K562 (cell line): ENCODE measurements around the gene SLC25A48.

ENCODE experiments used
- ADNP ChIP-seq: fragments of 200-800 bp; sonication (Bioruptor generic); IDR thresholded peaks from 2 replicates; pipeline ENCODE4 v1.6.1; 2016; ENCODE audit warnings: missing genetic modification characterization, missing compliant biosample characterization
- ATF3 ChIP-seq, 2 experiments: fragments of 450-650 bp in 1 of 2; sonication (generic) in 1 of 2; formaldehyde crosslinking in 1 of 2; IDR thresholded peaks in 1 of 2; conservative IDR thresholded peaks in 1 of 2; 2 replicates each; pipeline versions ENCODE4 v1.6.1 to v1.8.1; 2016 to 2023; ENCODE audit warnings: mild to moderate bottlenecking in 2 of 2, moderate library complexity in 2 of 2, inconsistent platforms in 1 of 2, missing genetic modification reagents in 1 of 2
- BRCA1 ChIP-seq, 2 experiments: fragments of 450-650 bp in 1 of 2; sonication (generic) in 1 of 2; formaldehyde crosslinking in 1 of 2; IDR thresholded peaks; 2 replicates each; pipeline versions ENCODE4 v1.5.0 to v1.6.1; 2017 to 2020; ENCODE audit warnings: mild to moderate bottlenecking in 1 of 2, missing genetic modification reagents in 1 of 2
- E4F1 ChIP-seq: fragments of 250-450 bp; sonication (Bioruptor Pico); IDR thresholded peaks from 2 replicates; pipeline ENCODE4 v1.5.0; 2021; ENCODE audit warnings: mild to moderate bottlenecking, borderline replicate concordance
- EP300 ChIP-seq: IDR thresholded peaks from 2 replicates; pipeline ENCODE4 v1.6.1; 2012; ENCODE audit warnings: low read length, improper control_type of control experiment
- FOXJ2 ChIP-seq: fragments of 200-800 bp; sonication (Bioruptor generic); IDR thresholded peaks from 2 replicates; pipeline ENCODE4 v1.6.1; 2016; ENCODE audit warnings: missing genetic modification characterization, missing compliant biosample characterization
- PML ChIP-seq: IDR thresholded peaks from 2 replicates; pipeline ENCODE4 v1.6.1; 2012; ENCODE audit warnings: low read length, inconsistent platforms
- RB1 ChIP-seq: fragments of 450-650 bp; IDR thresholded peaks from 2 replicates; pipeline ENCODE4 v1.6.1; 2017; ENCODE audit warnings: low read depth, mild to moderate bottlenecking
- SIRT6 ChIP-seq: IDR thresholded peaks from one replicate; pipeline ENCODE4 v1.6.1; 2012; ENCODE audit warnings: low read depth, mild to moderate bottlenecking, control low read depth, inconsistent platforms, low read length, moderate library complexity
- ZNF12 ChIP-seq: sonication (generic); formaldehyde crosslinking; IDR thresholded peaks from 2 replicates; pipeline ENCODE4 v1.4.0; 2020; ENCODE audit warnings: mild to moderate bottlenecking, missing genetic modification reagents
- ZNF24 ChIP-seq: fragments of 450-650 bp; IDR thresholded peaks from 2 replicates; pipeline ENCODE4 v1.6.1; 2016
- ZNF512 ChIP-seq: IDR thresholded peaks from 2 replicates; pipeline ENCODE4 v1.6.1; 2016; ENCODE audit warnings: missing genetic modification characterization, missing compliant biosample characterization

GRCh38 chr5:135822959-135823358 lies 11.5 kb upstream of the SLC25A48 start:
- no peak for TF ChIP-seq ADNP (tag)
- no peak for TF ChIP-seq ZNF12 (CRISPR knock-in tag)
- TF ChIP-seq PML, result no peak
- TF ChIP-seq RB1, result no peak
- no peak for TF ChIP-seq ATF3 (IDR thresholded peaks at IDR 0.05)
- no peak for TF ChIP-seq ATF3 (CRISPR knock-in tag; conservative IDR thresholded peaks at IDR 0.05)
- no peak for TF ChIP-seq ZNF512
- TF ChIP-seq EP300, result no peak
- TF ChIP-seq SIRT6, result no peak
- TF ChIP-seq ZNF24, result no peak
- TF ChIP-seq FOXJ2 (tag), result no peak
- TF ChIP-seq BRCA1 (IDR thresholded peaks at IDR 0.05), result no peak
- TF ChIP-seq BRCA1 (CRISPR knock-in tag; IDR thresholded peaks at IDR 0.05), result no peak
- TF ChIP-seq E4F1 (CRISPR knock-in tag), result no peak
